Pancreas (tissue), 10 donors: ENCODE data around the gene VAMP8. TPM values are rescaled to one million over a fixed set of nuclear protein-coding genes. Genes with fewer than 3 reads are reported as not detected.

ENCODE experiments used
- ATAC-seq, 4 donors: fragments of 200-7000 bp; cut with Tn5 transposase; one replicate each; pipeline versions ENCODE4 v1.8.0 to v1.9.1; 2020; ENCODE audit warnings: mild to moderate bottlenecking in 4 of 4, moderate library complexity in 4 of 4
- DNase-seq, 6 donors: peaks; one replicate each; pipeline ENCODE4 v3.0.0-alpha.2; 2020
- FAIRE-seq: peaks from 2 replicates; lab custom pipeline; 2012; peaks lifted over from hg19 to GRCh38; lab: Jason Lieb, UNC
- H3K27ac ChIP-seq, 4 donors: fragments of 200-600 bp; sonication (generic); 1 replicate in 3 of 4; 2 replicates in 1 of 4; pipeline versions ENCODE4 v1.5.0 to v1.8.0; 2020
- H3K27me3 ChIP-seq, 4 donors: fragments of 200-600 bp; one replicate each; pipeline ENCODE4 v1.8.0; 2021
- H3K36me3 ChIP-seq, 3 donors: fragments of 200-600 bp; sonication (generic) in 1 of 3; one replicate each; pipeline versions ENCODE4 v1.5.0 to v1.8.0; 2020 to 2021
- H3K4me1 ChIP-seq, 3 donors: fragments of 200-600 bp; one replicate each; pipeline ENCODE4 v1.8.0; 2021
- H3K4me3 ChIP-seq, 4 donors: fragments of 200-600 bp; sonication (generic) in 2 of 4; one replicate each; pipeline versions ENCODE4 v1.5.0 to v1.8.0; 2020 to 2021
- H3K9me3 ChIP-seq, 4 donors: fragments of 200-600 bp; one replicate each; pipeline ENCODE4 v1.8.0; 2021
- WGBS, 2 donors: extraction: QIAGEN DNeasy Blood & Tissue Kit; methylation state at CpG; one replicate each; pipeline ENCODE4 v1.1.7; 2013; 5-methylcytosine and 5-hydroxymethylcytosine counted together
- intact Hi-C, 3 donors: fragments of 100-400 bp; cut with DNase I; formaldehyde crosslinking; loops; one replicate each; pipeline versions ENCODE4 v1.11.1 to v1.14.2; 2022
- polyA plus RNA-seq, 2 donors: library from polyadenylated mRNA; stranded (reverse); fragments of 200-250 nt; gene quantifications; one replicate each; pipeline ENCODE4 v1.2.3, GENCODE V29; 2013
- total RNA-seq, 6 donors: library from RNA; stranded (reverse); fragmentation: NEBNext Ultra II Directional in 4 of 6; extraction: Animal tissue kit (Norgen Biotek cat#: 25700) in 4 of 6; gene quantifications; one replicate each; pipeline versions ENCODE4 v1.2.1 to v1.2.4, GENCODE V29; 2021 to 2023
- TF ChIP-seq, protein P1 (sequence below), 4 donors: fragments of 200-600 bp; sonication (generic) in 3 of 4; IDR thresholded peaks; one replicate each; pipeline versions ENCODE4 v1.5.0 to v1.8.0; 2021; ENCODE audit warnings: antibody characterized with exemption in 4 of 4
- donor health status: healthy with polysubstance abuse.
- donor health status: DM: no; HTN: no; CAD: no; lungs with moderate emphysema.
- donor health status: DM: no; HTN: no; CAD: no.
- donor health status: control.
- donor health status: control.
- donor health status: Bipolar disorder and iron deficiency.
- donor health status: DM: yes; HTN: yes; CAD: no.
- donor health status: DM: no; HTN: no; CAD: no.
- donor health status: DM: no; HTN: no; CAD: no.
- donor health status: DM: yes; HTN: yes; CAD: no.

Gene VAMP8
- total and polyA plus RNA-seq, 8 donors: 57.7 to 150 (median 76.6) TPM

DNA sequence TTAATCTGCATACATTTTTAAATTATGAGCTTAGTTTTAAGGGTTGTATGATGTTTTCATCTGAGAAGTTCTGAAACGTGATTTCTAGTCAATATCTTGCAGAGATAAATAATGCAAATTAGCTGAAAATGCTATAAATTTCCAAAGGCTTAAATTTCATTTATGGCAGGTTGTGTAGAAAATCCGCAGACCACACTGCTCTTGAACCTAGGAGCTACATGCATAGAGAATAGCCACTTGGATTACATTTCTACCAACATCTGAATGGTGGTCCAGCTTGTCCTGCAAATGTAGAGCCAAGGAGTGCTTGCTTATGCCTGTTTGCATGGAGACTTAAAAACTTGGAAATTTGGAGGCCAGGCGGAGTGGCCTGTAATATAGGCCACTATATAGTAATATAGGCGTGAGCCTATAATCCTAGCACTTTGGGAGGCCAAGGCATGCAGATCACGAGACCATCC, 31.6 kb upstream of the VAMP8 start:
- H3K9me3 ChIP-seq: no peaks in the 10 kb centered on the region
- peaks cover 15 to 57% (median 48%) of the 10 kb centered on the region in 3 donors for H3K36me3 ChIP-seq
- H3K4me3 ChIP-seq: no peak overlapping the region
- ATAC-seq (peak in 1 of 4 donors; percentile 1), FAIRE-seq (no peak), DNase-seq (no peak)
- WGBS, 2 donors: 71 to 77% methylated on average over 5 of the region's 5 CpGs
- H3K27me3 ChIP-seq: no peaks in the 10 kb centered on the region
- intact Hi-C loops: no loop called here
- TF ChIP-seq, protein P1, sequence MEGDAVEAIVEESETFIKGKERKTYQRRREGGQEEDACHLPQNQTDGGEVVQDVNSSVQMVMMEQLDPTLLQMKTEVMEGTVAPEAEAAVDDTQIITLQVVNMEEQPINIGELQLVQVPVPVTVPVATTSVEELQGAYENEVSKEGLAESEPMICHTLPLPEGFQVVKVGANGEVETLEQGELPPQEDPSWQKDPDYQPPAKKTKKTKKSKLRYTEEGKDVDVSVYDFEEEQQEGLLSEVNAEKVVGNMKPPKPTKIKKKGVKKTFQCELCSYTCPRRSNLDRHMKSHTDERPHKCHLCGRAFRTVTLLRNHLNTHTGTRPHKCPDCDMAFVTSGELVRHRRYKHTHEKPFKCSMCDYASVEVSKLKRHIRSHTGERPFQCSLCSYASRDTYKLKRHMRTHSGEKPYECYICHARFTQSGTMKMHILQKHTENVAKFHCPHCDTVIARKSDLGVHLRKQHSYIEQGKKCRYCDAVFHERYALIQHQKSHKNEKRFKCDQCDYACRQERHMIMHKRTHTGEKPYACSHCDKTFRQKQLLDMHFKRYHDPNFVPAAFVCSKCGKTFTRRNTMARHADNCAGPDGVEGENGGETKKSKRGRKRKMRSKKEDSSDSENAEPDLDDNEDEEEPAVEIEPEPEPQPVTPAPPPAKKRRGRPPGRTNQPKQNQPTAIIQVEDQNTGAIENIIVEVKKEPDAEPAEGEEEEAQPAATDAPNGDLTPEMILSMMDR (IDR thresholded peaks at IDR 0.05): no peak
- H3K27ac ChIP-seq: peak overlapping the region in 1 of 4 donors; percentile 29
- H3K4me1 ChIP-seq: peaks cover 0 to 23% (median 5%) of the 10 kb centered on the region in 3 donors

DNA sequence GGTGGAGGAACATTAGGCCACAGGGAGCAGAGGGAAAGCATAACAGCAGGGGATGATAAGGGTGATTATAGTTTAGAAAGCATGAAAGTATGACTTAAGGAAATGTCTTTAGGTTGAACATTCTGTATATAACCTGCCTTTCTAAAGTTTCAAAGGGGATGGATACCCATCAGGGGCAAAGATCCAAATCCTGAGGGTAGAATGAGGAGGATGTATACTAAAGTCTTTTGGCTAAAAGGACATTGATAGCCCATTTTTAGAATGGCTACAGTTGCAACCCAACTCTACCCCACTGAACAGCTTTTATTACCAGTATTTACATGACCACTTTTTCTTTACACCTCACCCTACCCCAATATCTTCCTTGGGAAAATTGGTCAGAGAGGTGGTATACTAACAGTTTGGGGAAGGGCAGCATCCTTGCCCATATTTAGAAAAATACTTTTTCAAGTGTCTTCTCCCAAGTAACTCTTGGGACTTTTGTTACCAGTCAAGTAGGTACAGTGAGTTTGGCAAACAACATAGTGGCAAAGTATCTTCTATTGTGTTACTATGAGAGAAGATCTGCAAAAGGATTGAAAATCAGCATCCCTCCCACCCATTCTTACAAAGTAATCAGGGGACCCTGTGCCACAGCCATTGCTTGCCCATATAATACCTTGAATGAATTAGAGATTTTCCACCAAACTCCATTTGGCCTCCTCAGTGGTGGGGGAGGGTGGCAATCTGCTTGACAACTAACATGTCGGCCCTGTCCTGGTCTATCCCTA, 30.1 kb upstream of the VAMP8 start:
- WGBS, 2 donors: 44 to 59% methylated on average over 1 of the region's 1 CpG
- H3K27me3 ChIP-seq: no peaks in the 10 kb centered on the region
- ATAC-seq (peak in 2 of 4 donors; percentile 9 to 18), FAIRE-seq (no peak), DNase-seq (no peak)
- no peaks in the 10 kb centered on the region for H3K9me3 ChIP-seq
- peaks cover 0 to 28% (median 5%) of the 10 kb centered on the region in 3 donors for H3K4me1 ChIP-seq
- intact Hi-C loops: no loop called here
- peak overlapping the region in 2 of 4 donors; percentile 11 to 18 for H3K27ac ChIP-seq
- TF ChIP-seq, protein P1 (IDR thresholded peaks at IDR 0.05): no peak
- no peak overlapping the region for H3K4me3 ChIP-seq
- peaks cover 10 to 53% (median 40%) of the 10 kb centered on the region in 3 donors for H3K36me3 ChIP-seq

DNA sequence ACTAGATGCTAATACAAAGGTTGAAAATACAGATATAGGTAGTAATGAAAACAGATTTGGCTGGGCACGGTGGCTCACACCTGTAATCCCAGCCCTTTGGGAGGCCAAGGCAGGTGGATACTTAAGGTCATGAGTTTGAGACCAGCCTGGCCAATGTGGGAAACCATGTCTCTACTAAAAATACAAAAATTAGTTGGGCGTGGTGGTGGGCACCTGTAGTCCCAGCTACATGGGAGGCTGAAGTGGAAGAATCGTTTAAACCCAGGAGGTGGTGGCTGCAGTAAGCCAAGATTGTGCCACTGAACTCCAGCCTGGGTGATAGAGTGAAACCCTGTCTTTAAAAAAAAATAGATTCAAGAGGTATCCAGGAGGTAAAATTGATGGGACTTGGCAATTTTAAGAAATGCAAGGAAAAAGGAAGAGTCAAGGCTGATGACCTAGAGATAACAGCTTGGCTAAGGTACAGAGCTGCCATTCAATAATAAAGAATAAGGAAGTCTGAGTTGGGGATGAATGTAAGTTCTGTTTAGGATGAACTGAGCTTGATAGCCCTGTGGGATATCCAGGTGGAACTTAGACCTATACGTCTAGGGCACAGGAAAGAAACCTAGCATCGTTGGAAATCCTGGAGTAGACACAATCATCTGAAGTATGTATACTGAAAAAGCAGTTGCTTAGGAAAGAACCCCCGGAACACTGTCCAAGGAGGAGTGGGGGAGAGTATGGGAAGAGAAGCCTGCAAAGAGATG, 29.4 kb upstream of the VAMP8 start:
- DNase-seq (peak in 1 of 6 donors; percentile 69), FAIRE-seq (no peak), ATAC-seq (peak in 1 of 4 donors; percentile 3)
- no peaks in the 10 kb centered on the region for H3K27me3 ChIP-seq
- no peak overlapping the region for H3K27ac ChIP-seq
- 39 to 53% methylated on average over 6 of the region's 6 CpGs for WGBS, 2 donors
- H3K36me3 ChIP-seq: peaks cover 6 to 53% (median 33%) of the 10 kb centered on the region in 3 donors
- peaks cover 0 to 20% (median 5%) of the 10 kb centered on the region in 3 donors for H3K4me1 ChIP-seq
- TF ChIP-seq, protein P1 (IDR thresholded peaks at IDR 0.05): no peak
- H3K4me3 ChIP-seq: no peak overlapping the region
- H3K9me3 ChIP-seq: no peaks in the 10 kb centered on the region
- intact Hi-C loops: no loop called here

DNA sequence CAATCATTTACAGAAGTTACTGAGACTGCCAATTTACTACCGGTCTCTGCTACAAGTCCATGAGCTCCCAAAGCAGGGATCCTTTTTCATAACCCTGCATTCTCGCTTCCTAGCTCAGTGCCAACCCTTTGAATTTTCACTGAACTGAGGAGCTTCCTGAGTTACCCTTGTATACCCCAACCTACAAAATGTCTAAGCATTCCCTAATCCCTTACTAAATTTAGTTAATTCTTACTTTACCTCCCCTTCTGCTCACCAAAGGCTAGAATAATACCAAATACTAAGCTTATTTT, 28.8 kb upstream of the VAMP8 start:
- TF ChIP-seq, protein P1 (IDR thresholded peaks at IDR 0.05): no peak
- no peak for DNase-seq
- intact Hi-C loops: no loop called here
- no peaks in the 10 kb centered on the region for H3K27me3 ChIP-seq
- H3K9me3 ChIP-seq: no peaks in the 10 kb centered on the region
- no peak overlapping the region for H3K27ac ChIP-seq
- 46 to 60% methylated on average over 2 of the region's 2 CpGs for WGBS, 2 donors
- H3K4me1 ChIP-seq: peaks cover 0 to 15% (median 5%) of the 10 kb centered on the region in 3 donors
- peak in 1 of 4 donors; percentile 4 for ATAC-seq
- H3K36me3 ChIP-seq: peaks cover under 1 to 52% (median 30%) of the 10 kb centered on the region in 3 donors
- H3K4me3 ChIP-seq: no peak overlapping the region
- FAIRE-seq: no peak
